Measurements from ENCODE around the gene PHPT1. TPM values are rescaled to one million over a fixed set of nuclear protein-coding genes. Genes with fewer than 3 reads are reported as not detected.
"Not testable (repeated sequence)": the region's sequence is repeated elsewhere in the genome, so short reads cannot be mapped to it uniquely, and the experiment has no call there.

PHPT1 gene
- total RNA-seq, 1 experiment from 2014 or later: 161 TPM

GRCh38 chr9:136840877-136841645 lies 8.1 kb upstream of the PHPT1 start:
- Mint-ChIP-seq H3K4me3 (peak overlapping the region in 1 of 2 experiments; percentile 23; a peak in 2 of 5 replicates), H3K36me3 (ENCODE audit: insufficient read depth in 1 of 3, low read depth in 3 of 3) (peaks cover 0 to 15% (median 15%) of the 10 kb centered on the region in 3 experiments; a peak in 4 of 7 replicates), H3K4me1 (peaks cover 16 to 28% of the 10 kb centered on the region in 2 experiments), H3K27me3 (ENCODE audit: low read depth) (peaks cover 9% of the 10 kb centered on the region; the same call in 1 of the 2 replicates), H3K27ac (peak overlapping the region in 1 of 3 experiments; percentile 64; a peak in 3 of 7 replicates), H3K9me3 (no peaks in the 10 kb centered on the region)
- no peaks in the 10 kb centered on the region for H3K79me2 ChIP-seq (ENCODE audit: insufficient read depth, low read length)
- H2BK5ac ChIP-seq (ENCODE audit: insufficient read length, low read length): no peak overlapping the region
- no peak overlapping the region for H2BK120ac ChIP-seq (ENCODE audit: low read depth, low read length, poor library complexity, severe bottlenecking)
- H3K9me3 ChIP-seq (ENCODE audit: control insufficient read depth, low read depth, low read length): no peaks in the 10 kb centered on the region
- H4K8ac ChIP-seq (replicated peaks; ENCODE audit: insufficient read length, low read depth, low read length): no peak overlapping the region
- no peak overlapping the region for H3K18ac ChIP-seq (ENCODE audit: insufficient read length, low read depth, low read length)
- H3K27me3 ChIP-seq (ENCODE audit: insufficient read depth, low read length): no peaks in the 10 kb centered on the region
- no peak overlapping the region for H2BK15ac ChIP-seq (ENCODE audit: low read depth, low read length)
- H3K56ac ChIP-seq (ENCODE audit: insufficient read length, low read depth, low read length): no peak overlapping the region
- no peak overlapping the region for H3K4me2 ChIP-seq (ENCODE audit: insufficient read depth, insufficient read length, low read length)
- DNase-seq: peak; percentile 57
- H2BK12ac ChIP-seq (ENCODE audit: insufficient read length, low read depth, low read length): no peak overlapping the region
- H3K4ac ChIP-seq (ENCODE audit: low read depth, low read length): no peak overlapping the region
- H3T11ph ChIP-seq (ENCODE audit: low read length): no peak overlapping the region
- no peak overlapping the region for H2AFZ ChIP-seq (ENCODE audit: low read length)
- no peak overlapping the region for H3K27ac ChIP-seq (ENCODE audit: insufficient read length, low read depth, low read length)
- peak overlapping the region; percentile 41; the same call in 1 of the 2 replicates for H3K14ac ChIP-seq (ENCODE audit: insufficient read depth, low read length)
- no peak for TF ChIP-seq CTCF (conservative IDR thresholded peaks at IDR 0.05)
- H3K9ac ChIP-seq (ENCODE audit: extremely low read depth, insufficient read length, low read length): no peak overlapping the region
- H4K91ac ChIP-seq (ENCODE audit: insufficient read length, low read depth, low read length): no peak overlapping the region
- H2BK20ac ChIP-seq (ENCODE audit: low read depth, low read length, poor library complexity, severe bottlenecking): no peak overlapping the region
- H4K20me1 ChIP-seq (ENCODE audit: control insufficient read depth, insufficient read depth, insufficient read length): no peaks in the 10 kb centered on the region
- H3K23ac ChIP-seq (ENCODE audit: insufficient read length, low read depth, low read length): no peak overlapping the region
- peaks cover 2% of the 10 kb centered on the region; the same call in 1 of the 2 replicates for H3K4me1 ChIP-seq (ENCODE audit: insufficient read depth, low read length)
- no CpG with 5 or more reads among the region's 28 CpGs for WGBS (ENCODE audit: extremely low coverage, insufficient read length, low lambda C conversion rate)
- H2AK5ac ChIP-seq (ENCODE audit: insufficient read length, low read length): no peak overlapping the region
- no peaks in the 10 kb centered on the region for H3K79me1 ChIP-seq (ENCODE audit: insufficient read depth, low read depth, low read length, poor library complexity, severe bottlenecking)
- H3K23me2 ChIP-seq (ENCODE audit: insufficient read length, low read depth, low read length, poor library complexity, severe bottlenecking): no peaks in the 10 kb centered on the region
- H4K5ac ChIP-seq (ENCODE audit: insufficient read length, low read depth, low read length): no peak overlapping the region

- H2BK5ac ChIP-seq (ENCODE audit: insufficient read length, low read length); H3T11ph ChIP-seq (ENCODE audit: low read length); H2BK20ac ChIP-seq (ENCODE audit: low read depth, low read length, poor library complexity, severe bottlenecking); H3K9ac ChIP-seq (ENCODE audit: extremely low read depth, insufficient read length, low read length); H3K79me1 ChIP-seq (ENCODE audit: insufficient read depth, low read depth, low read length, poor library complexity, severe bottlenecking); H3K18ac ChIP-seq (ENCODE audit: insufficient read length, low read depth, low read length); H4K20me1 ChIP-seq (ENCODE audit: control insufficient read depth, insufficient read depth, insufficient read length); H3K9me3 Mint-ChIP-seq; H3K4me1 ChIP-seq (ENCODE audit: insufficient read depth, low read length); H3K23me2 ChIP-seq (ENCODE audit: insufficient read length, low read depth, low read length, poor library complexity, severe bottlenecking); H4K8ac ChIP-seq (replicated peaks; ENCODE audit: insufficient read length, low read depth, low read length); H3K27ac ChIP-seq (ENCODE audit: insufficient read length, low read depth, low read length); H2BK15ac ChIP-seq (ENCODE audit: low read depth, low read length); H3K27me3 ChIP-seq (ENCODE audit: insufficient read depth, low read length); H3K79me2 ChIP-seq (ENCODE audit: insufficient read depth, low read length); H3K27me3 Mint-ChIP-seq (ENCODE audit: low read depth); H2AK5ac ChIP-seq (ENCODE audit: insufficient read length, low read length); H3K27ac Mint-ChIP-seq; H2BK12ac ChIP-seq (ENCODE audit: insufficient read length, low read depth, low read length); H4K5ac ChIP-seq (ENCODE audit: insufficient read length, low read depth, low read length); H2BK120ac ChIP-seq (ENCODE audit: low read depth, low read length, poor library complexity, severe bottlenecking); H3K14ac ChIP-seq (ENCODE audit: insufficient read depth, low read length); H3K23ac ChIP-seq (ENCODE audit: insufficient read length, low read depth, low read length); H3K9me3 ChIP-seq (ENCODE audit: control insufficient read depth, low read depth, low read length); H3K4ac ChIP-seq (ENCODE audit: low read depth, low read length); H3K4me2 ChIP-seq (ENCODE audit: insufficient read depth, insufficient read length, low read length); H3K56ac ChIP-seq (ENCODE audit: insufficient read length, low read depth, low read length); H2AFZ ChIP-seq (ENCODE audit: low read length); H4K91ac ChIP-seq (ENCODE audit: insufficient read length, low read depth, low read length): not testable (repeated sequence)
- DNase-seq: peak; percentile 38
- Mint-ChIP-seq H3K4me1 (peaks cover 16 to 28% of the 10 kb centered on the region in 2 experiments), H3K4me3 (peak overlapping the region in 1 of 2 experiments; percentile 56; a peak in 2 of 5 replicates), H3K36me3 (ENCODE audit: insufficient read depth in 1 of 3, low read depth in 3 of 3) (peaks cover 0 to 15% (median 15%) of the 10 kb centered on the region in 3 experiments; a peak in 4 of 7 replicates)
- WGBS (ENCODE audit: extremely low coverage, insufficient read length, low lambda C conversion rate): no CpG with 5 or more reads among the region's 16 CpGs
Observed at GRCh38 chr9:136841646-136842379, 7.4 kb upstream of the PHPT1 start.
